Mucosa of rectum (tissue), 2 donors: ENCODE data around the gene PRELID2.

Source experiments
- H3K27ac ChIP-seq, 2 donors: one replicate each; pipeline ENCODE4 v1.7.0; 2013; ENCODE audit warnings: inconsistent platforms in 2 of 2, low read depth in 2 of 2, low read length in 2 of 2
- H3K27me3 ChIP-seq, 2 donors: one replicate each; pipeline ENCODE4 v1.7.0; 2013; ENCODE audit warnings: low read length in 2 of 2; ENCODE audit not compliant: control insufficient read depth in 2 of 2, insufficient read depth in 2 of 2
- H3K36me3 ChIP-seq, 2 donors: one replicate each; pipeline ENCODE4 v1.7.0; 2013; ENCODE audit warnings: low read length in 2 of 2; ENCODE audit not compliant: control insufficient read depth in 2 of 2, insufficient read depth in 2 of 2
- H3K4me1 ChIP-seq, 2 donors: one replicate each; pipeline ENCODE4 v1.7.0; 2013; ENCODE audit warnings: low read length in 2 of 2, mild to moderate bottlenecking in 1 of 2; ENCODE audit not compliant: control insufficient read depth in 2 of 2, insufficient read depth in 2 of 2
- H3K4me3 ChIP-seq, 2 donors: one replicate each; pipeline ENCODE4 v1.7.0; 2013; ENCODE audit warnings: low read length in 2 of 2
- H3K9ac ChIP-seq, 2 donors: one replicate each; pipeline ENCODE4 v1.7.0; 2013; ENCODE audit warnings: low read length in 2 of 2, low read depth in 1 of 2, mild to moderate bottlenecking in 1 of 2
- H3K9me3 ChIP-seq, 2 donors: one replicate each; pipeline ENCODE4 v1.7.0; 2013; ENCODE audit warnings: low read length in 2 of 2; ENCODE audit not compliant: control insufficient read depth in 2 of 2
- donor health status: healthy.
- donor health status: Normal muscosa, but diverticular disease.

PRELID2 gene

DNA sequence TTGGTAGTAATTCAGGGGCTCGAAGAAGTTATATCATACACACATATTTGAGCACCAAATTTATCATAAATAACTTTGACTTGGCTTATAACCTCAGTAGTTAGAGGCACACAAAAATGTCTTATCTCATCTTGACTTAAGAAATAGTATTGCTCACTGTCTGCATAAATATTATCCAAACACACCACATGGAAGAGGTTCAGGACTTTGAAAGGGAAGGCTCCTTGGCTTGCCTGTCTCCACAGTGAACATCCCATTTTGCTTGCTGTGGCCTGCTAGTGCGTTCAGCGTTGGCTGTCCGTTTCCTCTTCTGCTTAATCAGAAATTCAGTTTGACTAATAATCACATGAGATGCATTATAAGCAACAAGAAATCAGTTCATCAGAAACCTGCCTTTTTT is 23.8 kb upstream of the PRELID2 start:
- no peaks in the 10 kb centered on the region for H3K9me3 ChIP-seq
- no peak overlapping the region for H3K9ac ChIP-seq
- peaks cover 15 to 16% of the 10 kb centered on the region in 2 donors for H3K4me1 ChIP-seq
- H3K27me3 ChIP-seq = no peaks in the 10 kb centered on the region
- no peak overlapping the region for H3K4me3 ChIP-seq
- H3K27ac ChIP-seq = no peak overlapping the region
- H3K36me3 ChIP-seq = no peaks in the 10 kb centered on the region

DNA sequence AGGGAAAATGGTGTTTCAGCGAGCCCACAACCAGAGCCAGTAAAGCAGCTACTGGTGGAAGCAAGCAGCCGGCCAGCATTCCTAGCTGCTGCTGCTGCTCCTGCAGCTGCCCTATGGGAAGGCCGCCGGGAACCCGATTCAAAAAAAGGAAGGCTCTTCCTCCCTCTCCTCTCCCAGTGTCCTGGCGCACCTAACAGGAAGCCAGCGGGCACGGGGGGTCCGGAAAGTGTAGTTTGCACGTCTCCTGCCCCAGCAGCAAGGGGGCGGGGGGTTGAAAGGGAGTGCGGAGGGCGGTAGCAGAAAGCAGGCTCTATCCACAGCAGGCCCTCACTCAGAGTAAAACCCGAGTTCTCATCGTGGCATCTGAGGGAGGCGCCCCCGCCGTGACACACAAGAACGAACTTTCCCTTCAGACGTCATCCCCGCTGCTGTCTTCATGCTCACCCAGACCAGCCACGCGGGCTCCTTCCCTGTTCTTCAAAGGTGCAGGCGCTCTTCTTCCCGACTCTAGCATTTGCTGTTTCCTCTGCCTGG is 21.2 kb upstream of the PRELID2 start:
- peak overlapping the region; percentile 85 to 86 for H3K27ac ChIP-seq
- H3K9me3 ChIP-seq = no peaks in the 10 kb centered on the region
- H3K4me1 ChIP-seq = peaks cover 27 to 28% of the 10 kb centered on the region in 2 donors
- H3K4me3 ChIP-seq = peak overlapping the region; percentile 28 to 53
- no peaks in the 10 kb centered on the region for H3K36me3 ChIP-seq
- no peak overlapping the region for H3K9ac ChIP-seq
- H3K27me3 ChIP-seq = no peaks in the 10 kb centered on the region

DNA sequence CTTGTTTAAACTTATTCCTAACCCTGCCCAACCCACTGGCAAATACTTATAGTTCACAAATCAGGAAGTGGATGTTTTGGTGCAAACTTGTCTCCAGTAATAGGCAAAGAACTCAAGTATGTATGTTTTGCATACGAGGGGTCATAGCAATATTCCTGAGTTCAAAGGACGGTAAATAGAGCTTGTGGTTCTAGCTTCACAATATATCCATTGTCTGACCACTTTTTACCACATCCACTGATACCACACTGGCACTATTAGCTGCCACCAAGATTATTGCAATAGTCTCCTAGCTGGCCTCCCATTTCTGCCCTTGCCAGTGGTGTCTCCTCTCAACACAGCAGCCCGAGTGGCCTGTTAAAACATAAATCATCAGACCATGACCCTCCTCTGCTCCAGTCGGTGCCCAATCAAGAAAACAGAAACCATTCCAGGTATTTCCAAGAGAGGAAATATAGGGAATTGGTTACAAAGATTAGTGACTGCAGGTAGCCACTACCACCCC is 20.7 kb upstream of the PRELID2 start:
- Histone ChIP-seq H3K4me1 (peaks cover 27 to 28% of the 10 kb centered on the region in 2 donors), H3K27ac (peak overlapping the region; percentile 85 to 86), H3K9ac (peak overlapping the region in 1 of 2 donors; percentile 47), H3K9me3 (no peaks in the 10 kb centered on the region), H3K36me3 (no peaks in the 10 kb centered on the region), H3K4me3 (peak overlapping the region in 1 of 2 donors; percentile 53), H3K27me3 (no peaks in the 10 kb centered on the region)

DNA sequence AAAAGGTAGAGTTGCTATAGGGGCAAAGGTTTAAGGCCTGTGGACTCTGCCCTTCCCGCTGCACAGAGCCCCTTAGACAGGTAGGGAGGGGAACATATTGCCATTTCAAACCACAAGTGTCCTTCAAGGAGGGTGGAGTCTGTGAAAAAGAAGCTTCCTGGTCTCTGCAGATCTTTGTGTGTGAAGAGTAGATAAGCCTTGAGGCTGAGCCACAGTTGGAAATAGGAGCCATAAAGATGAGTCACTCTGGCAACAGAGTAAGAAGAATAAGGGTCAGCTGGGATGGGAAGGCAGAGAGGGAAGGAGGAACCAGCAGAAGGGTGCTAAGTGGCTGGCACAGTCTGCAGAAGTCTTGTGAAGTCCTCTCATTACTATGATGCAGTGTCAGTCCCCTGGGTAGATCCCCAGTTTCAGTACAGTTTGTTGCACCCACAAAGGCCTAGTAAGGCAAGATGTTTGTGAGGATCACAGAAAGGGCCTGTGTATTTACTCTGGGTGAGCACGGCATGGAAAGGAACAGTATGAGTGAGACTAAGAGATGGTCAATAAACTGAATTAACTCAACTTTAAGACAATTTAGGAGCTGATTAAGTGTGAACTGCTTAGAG is 19.6 kb upstream of the PRELID2 start:
- Histone ChIP-seq H3K4me1 (peaks cover 27 to 28% of the 10 kb centered on the region in 2 donors), H3K9me3 (no peaks in the 10 kb centered on the region), H3K27me3 (no peaks in the 10 kb centered on the region), H3K27ac (peak overlapping the region; percentile 86 to 90), H3K4me3 (peak overlapping the region; percentile 21 to 33), H3K9ac (peak overlapping the region in 1 of 2 donors; percentile 56), H3K36me3 (no peaks in the 10 kb centered on the region)

GRCh38 chr5:145853781-145854376 is 18.7 kb upstream of the PRELID2 start:
- H3K9ac ChIP-seq = peak overlapping the region in 1 of 2 donors; percentile 56
- H3K4me3 ChIP-seq = peak overlapping the region; percentile 33 to 34
- H3K4me1 ChIP-seq = peaks cover 27 to 28% of the 10 kb centered on the region in 2 donors
- no peaks in the 10 kb centered on the region for H3K36me3 ChIP-seq
- H3K27ac ChIP-seq = peak overlapping the region; percentile 85 to 90
- H3K27me3 ChIP-seq = no peaks in the 10 kb centered on the region
- H3K9me3 ChIP-seq = no peaks in the 10 kb centered on the region

- no peaks in the 10 kb centered on the region for H3K9me3 ChIP-seq
- no peak overlapping the region for H3K9ac ChIP-seq
- H3K4me3 ChIP-seq = no peak overlapping the region
- peak overlapping the region; percentile 85 to 90 for H3K27ac ChIP-seq
- peaks cover 27 to 28% of the 10 kb centered on the region in 2 donors for H3K4me1 ChIP-seq
- H3K27me3 ChIP-seq = no peaks in the 10 kb centered on the region
- no peaks in the 10 kb centered on the region for H3K36me3 ChIP-seq
Measured at GRCh38 chr5:145852990-145853389, 17.8 kb upstream of the PRELID2 start.

GRCh38 chr5:145848854-145849253 is 13.7 kb upstream of the PRELID2 start:
- no peak overlapping the region for H3K9ac ChIP-seq
- no peaks in the 10 kb centered on the region for H3K36me3 ChIP-seq
- no peaks in the 10 kb centered on the region for H3K27me3 ChIP-seq
- H3K4me1 ChIP-seq = peaks cover 11 to 13% of the 10 kb centered on the region in 2 donors
- H3K9me3 ChIP-seq = no peaks in the 10 kb centered on the region
- H3K27ac ChIP-seq = no peak overlapping the region
- H3K4me3 ChIP-seq = no peak overlapping the region

DNA sequence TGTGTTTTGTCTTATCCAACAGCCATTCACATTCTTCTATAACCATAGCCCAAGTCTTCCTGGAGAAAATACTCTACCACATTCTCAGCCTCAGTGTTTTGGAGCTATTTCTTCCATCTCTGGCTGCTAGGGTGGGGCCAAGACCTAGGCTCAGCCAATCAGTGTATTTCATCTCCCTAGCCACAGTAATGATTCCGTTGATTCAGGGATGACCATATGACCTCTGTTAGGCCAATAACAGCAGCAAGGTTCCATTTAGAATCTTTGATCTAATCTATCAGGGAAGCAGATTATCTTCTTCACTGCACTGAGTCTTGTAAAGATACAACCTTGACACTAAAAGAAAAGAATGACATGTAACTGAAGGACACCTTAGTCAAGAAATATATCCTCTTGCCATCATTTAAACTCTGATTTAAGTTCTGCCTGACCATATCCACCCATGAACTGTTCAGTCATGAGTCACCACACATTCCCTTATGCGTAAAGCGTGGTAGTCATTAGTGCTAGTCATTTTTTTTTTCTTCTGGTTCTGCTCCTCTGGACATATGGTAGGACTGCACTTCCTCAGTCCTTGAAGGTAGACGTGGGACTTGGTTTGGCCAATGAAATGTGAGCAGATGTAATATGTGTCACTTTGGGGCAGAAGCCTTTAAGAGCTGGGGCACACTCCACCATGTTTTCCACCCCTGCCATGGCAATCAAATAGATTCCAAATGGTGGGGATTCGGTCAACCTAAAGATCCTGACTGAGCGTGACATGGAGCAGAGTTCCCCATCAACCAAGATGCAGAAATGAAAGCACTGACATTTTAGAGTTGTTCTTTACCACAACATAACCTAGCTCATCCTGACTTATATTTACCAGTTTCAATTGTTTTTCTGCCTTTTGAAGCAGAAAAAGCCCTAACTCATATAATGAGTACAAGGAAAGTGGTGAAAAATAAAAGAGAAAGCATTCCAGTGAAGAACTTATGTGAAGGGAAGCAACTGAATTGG is 12.7 kb upstream of the PRELID2 start:
- peak overlapping the region in 1 of 2 donors; percentile 37 for H3K27ac ChIP-seq
- H3K27me3 ChIP-seq = no peaks in the 10 kb centered on the region
- no peaks in the 10 kb centered on the region for H3K9me3 ChIP-seq
- H3K4me1 ChIP-seq = peaks cover 1 to 2% of the 10 kb centered on the region in 2 donors
- H3K9ac ChIP-seq = no peak overlapping the region
- H3K4me3 ChIP-seq = no peak overlapping the region
- H3K36me3 ChIP-seq = no peaks in the 10 kb centered on the region

- H3K9me3 ChIP-seq = no peaks in the 10 kb centered on the region
- no peaks in the 10 kb centered on the region for H3K4me1 ChIP-seq
- no peak overlapping the region for H3K27ac ChIP-seq
- no peaks in the 10 kb centered on the region for H3K27me3 ChIP-seq
- H3K4me3 ChIP-seq = no peak overlapping the region
- no peak overlapping the region for H3K9ac ChIP-seq
- no peaks in the 10 kb centered on the region for H3K36me3 ChIP-seq
Measured at GRCh38 chr5:145846081-145846480, 10.9 kb upstream of the PRELID2 start.
